ENCODE measurements around the gene BCAS3. TPM values are rescaled to one million over a fixed set of nuclear protein-coding genes. Genes with fewer than 3 reads are reported as not detected.
"Not testable (repeated sequence)": the region's sequence is repeated elsewhere in the genome, so short reads cannot be mapped to it uniquely, and the experiment has no call there.

The BCAS3 gene
- total RNA-seq, 1 donor from 2014 or later, result 35.7 TPM

- Mint-ChIP-seq H3K9me3 (ENCODE audit: unreplicated experiment) (peaks cover 10% of the 10 kb centered on the region), H3K27ac (ENCODE audit: unreplicated experiment) (no peak overlapping the region), H3K36me3 (ENCODE audit: unreplicated experiment) (peaks cover 14% of the 10 kb centered on the region), H3K4me1 (ENCODE audit: unreplicated experiment) (no peaks in the 10 kb centered on the region), H3K4me3 (ENCODE audit: unreplicated experiment) (no peak overlapping the region), H3K27me3 (ENCODE audit: unreplicated experiment) (no peaks in the 10 kb centered on the region)
- TF ChIP-seq CTCF (IDR thresholded peaks at IDR 0.05), result no peak
- no peak for DNase-seq (ENCODE audit: extremely low spot score, unreplicated experiment)
Observed at GRCh38 chr17:60751884-60752283, 74.2 kb downstream of the BCAS3 start.

- TF ChIP-seq CTCF (IDR thresholded peaks at IDR 0.05), result no peak
- no peaks in the 10 kb centered on the region for H3K4me1 Mint-ChIP-seq (ENCODE audit: unreplicated experiment)
- peaks cover 10% of the 10 kb centered on the region for H3K9me3 Mint-ChIP-seq (ENCODE audit: unreplicated experiment)
- no peak overlapping the region for H3K4me3 Mint-ChIP-seq (ENCODE audit: unreplicated experiment)
- no peaks in the 10 kb centered on the region for H3K27me3 Mint-ChIP-seq (ENCODE audit: unreplicated experiment)
- DNase-seq (ENCODE audit: extremely low spot score, unreplicated experiment), result no peak
- peaks cover 11% of the 10 kb centered on the region for H3K36me3 Mint-ChIP-seq (ENCODE audit: unreplicated experiment)
- no peak overlapping the region for H3K27ac Mint-ChIP-seq (ENCODE audit: unreplicated experiment)
Observed at GRCh38 chr17:60752873-60753577, 75.4 kb downstream of the BCAS3 start.

GRCh38 chr17:60754057-60754604 is 76.5 kb downstream of the BCAS3 start:
- Mint-ChIP-seq H3K27me3 (ENCODE audit: unreplicated experiment) (no peaks in the 10 kb centered on the region), H3K9me3 (ENCODE audit: unreplicated experiment) (peaks cover 10% of the 10 kb centered on the region), H3K36me3 (ENCODE audit: unreplicated experiment) (peaks cover 11% of the 10 kb centered on the region), H3K27ac (ENCODE audit: unreplicated experiment) (no peak overlapping the region), H3K4me3 (ENCODE audit: unreplicated experiment) (no peak overlapping the region), H3K4me1 (ENCODE audit: unreplicated experiment) (no peaks in the 10 kb centered on the region)
- no peak for TF ChIP-seq CTCF (IDR thresholded peaks at IDR 0.05)
- no peak for DNase-seq (ENCODE audit: extremely low spot score, unreplicated experiment)

- peaks cover 12% of the 10 kb centered on the region for H3K9me3 Mint-ChIP-seq (ENCODE audit: unreplicated experiment)
- H3K4me3 Mint-ChIP-seq (ENCODE audit: unreplicated experiment); DNase-seq (ENCODE audit: extremely low spot score, unreplicated experiment); H3K27me3 Mint-ChIP-seq (ENCODE audit: unreplicated experiment); H3K27ac Mint-ChIP-seq (ENCODE audit: unreplicated experiment); H3K4me1 Mint-ChIP-seq (ENCODE audit: unreplicated experiment): not testable (repeated sequence)
- H3K36me3 Mint-ChIP-seq (ENCODE audit: unreplicated experiment), result peaks cover 15% of the 10 kb centered on the region
Observed at GRCh38 chr17:60756798-60757197, 79.1 kb downstream of the BCAS3 start.

GRCh38 chr17:60757437-60757836 is 79.8 kb downstream of the BCAS3 start:
- Mint-ChIP-seq H3K36me3 (ENCODE audit: unreplicated experiment) (peaks cover 19% of the 10 kb centered on the region), H3K27me3 (ENCODE audit: unreplicated experiment) (no peaks in the 10 kb centered on the region), H3K4me1 (ENCODE audit: unreplicated experiment) (no peaks in the 10 kb centered on the region), H3K9me3 (ENCODE audit: unreplicated experiment) (peaks cover 12% of the 10 kb centered on the region), H3K4me3 (ENCODE audit: unreplicated experiment) (no peak overlapping the region), H3K27ac (ENCODE audit: unreplicated experiment) (no peak overlapping the region)
- TF ChIP-seq CTCF (IDR thresholded peaks at IDR 0.05), result no peak
- DNase-seq (ENCODE audit: extremely low spot score, unreplicated experiment), result no peak
